Chondrocyte (in vitro differentiated cells): Measurements from ENCODE around the gene RIC8A. TPM values are rescaled to one million over a fixed set of nuclear protein-coding genes. Genes with fewer than 3 reads are reported as not detected.

Source experiments
- DNase-seq: peaks from one replicate; pipeline ENCODE4 v3.0.0; 2021; ENCODE audit warnings: mixed read lengths, low spot score
- H3K27ac Mint-ChIP-seq: one replicate; pipeline ENCODE4 v1.8.0; 2021; ENCODE audit warnings: mild to moderate bottlenecking, moderate library complexity, mixed read lengths; ENCODE audit not compliant: unreplicated experiment
- H3K27me3 Mint-ChIP-seq: 2 replicates; pipeline ENCODE4 v1.8.0; 2021; ENCODE audit warnings: low read depth, mixed read lengths
- H3K36me3 Mint-ChIP-seq: 2 replicates; pipeline ENCODE4 v1.8.0; 2021; ENCODE audit warnings: low read depth, mixed read lengths
- H3K4me1 Mint-ChIP-seq: 2 replicates; pipeline ENCODE4 v1.8.0; 2021; ENCODE audit warnings: low read depth, mild to moderate bottlenecking, mixed read lengths
- H3K4me3 Mint-ChIP-seq: one replicate; pipeline ENCODE4 v1.8.0; 2021; ENCODE audit warnings: mild to moderate bottlenecking, moderate library complexity, mixed read lengths; ENCODE audit not compliant: unreplicated experiment
- H3K9me3 Mint-ChIP-seq: 2 replicates; pipeline ENCODE4 v1.8.0; 2021; ENCODE audit warnings: low read depth, mixed read lengths
- total RNA-seq: library from RNA; stranded (reverse); gene quantifications from 3 replicates; pipeline ENCODE4 v1.2.1, GENCODE V29; 2021
- TF ChIP-seq, protein P1 (sequence below): fragments of 200-600 bp; sonication (generic); IDR thresholded peaks from 2 replicates; pipeline ENCODE4 v1.5.0; 2021; ENCODE audit warnings: antibody characterized with exemption, mild to moderate bottlenecking, moderate library complexity

The RIC8A gene
- total RNA-seq, 1 donor from 2014 or later: 107 TPM

DNA sequence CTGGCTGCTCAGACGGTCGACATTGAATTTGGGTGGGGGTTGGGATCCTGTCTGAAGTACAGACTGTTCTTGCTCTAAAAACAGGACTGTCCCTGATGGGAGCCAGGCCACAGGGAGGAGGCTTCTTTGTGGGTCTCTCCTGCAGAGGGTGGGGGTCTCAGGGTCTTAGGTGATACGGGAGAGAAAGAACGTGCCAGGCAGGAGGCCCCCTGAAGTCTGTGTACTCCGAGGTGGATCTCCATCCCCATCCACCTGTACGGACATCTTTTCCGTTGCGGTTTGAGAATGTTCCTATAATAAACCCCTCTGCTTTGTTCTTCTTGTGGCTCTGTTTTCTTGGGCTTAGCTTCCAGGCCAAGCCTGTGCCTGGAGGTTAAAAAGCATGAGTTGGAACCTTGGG is 45.2 kb downstream of the RIC8A start:
- Mint-ChIP-seq H3K9me3 (no peaks in the 10 kb centered on the region), H3K27ac (no peak overlapping the region), H3K4me3 (no peak overlapping the region), H3K27me3 (no peaks in the 10 kb centered on the region), H3K4me1 (no peaks in the 10 kb centered on the region), H3K36me3 (peaks cover 31% of the 10 kb centered on the region)
- DNase-seq: no peak
- TF ChIP-seq, protein P1, sequence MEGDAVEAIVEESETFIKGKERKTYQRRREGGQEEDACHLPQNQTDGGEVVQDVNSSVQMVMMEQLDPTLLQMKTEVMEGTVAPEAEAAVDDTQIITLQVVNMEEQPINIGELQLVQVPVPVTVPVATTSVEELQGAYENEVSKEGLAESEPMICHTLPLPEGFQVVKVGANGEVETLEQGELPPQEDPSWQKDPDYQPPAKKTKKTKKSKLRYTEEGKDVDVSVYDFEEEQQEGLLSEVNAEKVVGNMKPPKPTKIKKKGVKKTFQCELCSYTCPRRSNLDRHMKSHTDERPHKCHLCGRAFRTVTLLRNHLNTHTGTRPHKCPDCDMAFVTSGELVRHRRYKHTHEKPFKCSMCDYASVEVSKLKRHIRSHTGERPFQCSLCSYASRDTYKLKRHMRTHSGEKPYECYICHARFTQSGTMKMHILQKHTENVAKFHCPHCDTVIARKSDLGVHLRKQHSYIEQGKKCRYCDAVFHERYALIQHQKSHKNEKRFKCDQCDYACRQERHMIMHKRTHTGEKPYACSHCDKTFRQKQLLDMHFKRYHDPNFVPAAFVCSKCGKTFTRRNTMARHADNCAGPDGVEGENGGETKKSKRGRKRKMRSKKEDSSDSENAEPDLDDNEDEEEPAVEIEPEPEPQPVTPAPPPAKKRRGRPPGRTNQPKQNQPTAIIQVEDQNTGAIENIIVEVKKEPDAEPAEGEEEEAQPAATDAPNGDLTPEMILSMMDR: no peak

DNA sequence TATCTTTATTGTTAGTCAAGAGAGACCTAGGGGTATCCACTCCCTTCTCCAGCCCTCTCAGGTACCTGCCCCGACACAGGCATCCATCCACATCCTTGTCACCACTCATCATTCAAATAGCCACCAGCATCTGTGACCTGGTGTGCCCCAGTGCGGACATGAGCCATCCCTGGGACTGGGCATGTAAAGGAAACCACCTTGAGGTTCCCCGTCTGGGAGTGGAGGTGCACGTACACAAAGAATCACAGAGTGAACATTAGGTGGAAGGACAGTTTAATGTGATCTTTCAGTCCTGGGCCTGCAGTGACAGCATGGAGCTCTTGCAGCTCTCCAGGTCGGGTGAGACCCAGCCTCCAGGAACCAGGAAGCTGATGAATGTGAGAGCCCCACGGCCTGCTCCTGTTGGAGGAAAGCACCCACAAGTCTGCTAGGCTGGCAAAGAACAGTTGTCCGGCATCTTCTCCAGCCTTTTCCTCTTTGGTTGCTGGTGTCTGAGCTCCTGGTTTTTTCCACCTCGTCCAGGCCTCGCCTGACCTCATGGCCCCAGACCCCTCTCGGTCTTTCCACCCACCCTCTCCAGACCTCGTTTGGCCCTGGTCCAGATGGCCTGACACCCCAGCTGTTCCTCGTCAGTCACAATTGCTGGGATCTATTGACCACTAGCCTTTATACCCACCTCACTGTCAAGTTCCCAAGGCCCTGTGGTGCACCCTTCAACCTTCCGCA is 45.8 kb downstream of the RIC8A start:
- DNase-seq: no peak
- H3K9me3 Mint-ChIP-seq: no peaks in the 10 kb centered on the region
- peaks cover 27% of the 10 kb centered on the region for H3K36me3 Mint-ChIP-seq
- no peak overlapping the region for H3K4me3 Mint-ChIP-seq
- H3K27ac Mint-ChIP-seq: no peak overlapping the region
- no peaks in the 10 kb centered on the region for H3K27me3 Mint-ChIP-seq
- H3K4me1 Mint-ChIP-seq: no peaks in the 10 kb centered on the region
- TF ChIP-seq, protein P1: no peak

DNA sequence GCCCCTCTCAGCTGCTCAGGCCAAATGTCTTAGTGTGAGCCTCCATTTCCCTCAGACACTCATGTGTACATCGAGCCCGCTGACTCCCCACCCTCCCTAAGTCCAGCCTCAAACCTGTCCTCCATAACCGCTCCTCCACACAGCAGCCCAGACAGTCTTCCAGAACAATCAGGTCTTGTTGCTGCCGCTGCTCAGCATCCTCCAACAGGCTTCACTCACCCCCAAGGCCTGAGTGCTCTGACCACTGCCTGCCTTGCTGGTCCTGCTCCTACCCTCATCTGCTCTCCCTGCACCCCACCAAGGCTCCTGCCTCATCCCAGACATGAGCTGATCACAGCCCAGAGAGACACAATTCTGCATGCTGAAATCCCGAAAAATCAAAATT is 46.4 kb downstream of the RIC8A start:
- Mint-ChIP-seq H3K27me3 (no peaks in the 10 kb centered on the region), H3K9me3 (no peaks in the 10 kb centered on the region), H3K4me1 (no peaks in the 10 kb centered on the region), H3K36me3 (peaks cover 26% of the 10 kb centered on the region), H3K4me3 (no peak overlapping the region), H3K27ac (no peak overlapping the region)
- DNase-seq: no peak
- TF ChIP-seq, protein P1: no peak

DNA sequence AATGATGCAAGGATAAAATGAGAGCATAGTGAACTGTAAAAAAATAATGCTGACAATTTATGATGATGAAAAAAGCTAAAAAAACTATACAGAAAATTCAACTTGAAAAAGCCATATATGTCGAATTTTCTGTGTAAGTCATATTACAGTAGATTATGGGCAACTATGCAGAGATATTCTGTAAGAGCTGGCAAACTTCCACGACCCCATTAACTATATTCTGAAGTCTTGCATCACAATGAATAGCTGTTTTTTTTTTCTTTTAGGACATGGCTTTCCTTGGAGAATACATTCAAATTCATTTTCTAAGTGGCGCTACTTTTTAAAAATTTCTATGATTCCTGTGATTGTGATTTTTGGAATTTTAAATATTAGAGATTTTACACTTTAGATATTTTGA is 47.7 kb downstream of the RIC8A start:
- TF ChIP-seq, protein P1: no peak
- Mint-ChIP-seq H3K4me1 (no peaks in the 10 kb centered on the region), H3K27me3 (no peaks in the 10 kb centered on the region), H3K9me3 (no peaks in the 10 kb centered on the region), H3K4me3 (no peak overlapping the region), H3K36me3 (peaks cover 22% of the 10 kb centered on the region), H3K27ac (no peak overlapping the region)
- no peak for DNase-seq

DNA sequence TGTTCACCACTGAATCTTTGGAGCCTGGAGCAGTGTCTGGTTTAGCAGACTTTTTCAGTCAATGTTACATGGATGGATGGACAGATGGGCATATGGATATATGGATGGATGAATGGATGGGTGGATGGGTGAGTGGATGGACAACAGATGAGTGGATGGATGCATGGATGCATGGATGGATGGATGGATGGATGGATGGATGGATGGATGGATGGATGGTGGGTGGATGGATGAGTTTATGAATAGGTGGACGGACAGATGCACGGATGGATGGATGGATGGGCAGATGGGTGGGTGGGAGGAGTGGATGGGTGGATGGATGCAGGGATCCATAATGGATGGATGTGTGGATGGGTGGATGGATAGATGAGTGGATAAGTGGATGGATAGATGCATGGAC is 48.3 kb downstream of the RIC8A start:
- TF ChIP-seq, protein P1: no peak
- no peak for DNase-seq
- Mint-ChIP-seq H3K4me1 (no peaks in the 10 kb centered on the region), H3K4me3 (no peak overlapping the region), H3K27ac (no peak overlapping the region), H3K27me3 (no peaks in the 10 kb centered on the region), H3K9me3 (no peaks in the 10 kb centered on the region), H3K36me3 (peaks cover 17% of the 10 kb centered on the region)
